ENCODE results near the gene WNT9A. TPM values are rescaled to one million over a fixed set of nuclear protein-coding genes. Genes with fewer than 3 reads are reported as not detected.

The WNT9A gene
- total RNA-seq, 1 donor from 2014 or later, result 2.7 TPM

DNA sequence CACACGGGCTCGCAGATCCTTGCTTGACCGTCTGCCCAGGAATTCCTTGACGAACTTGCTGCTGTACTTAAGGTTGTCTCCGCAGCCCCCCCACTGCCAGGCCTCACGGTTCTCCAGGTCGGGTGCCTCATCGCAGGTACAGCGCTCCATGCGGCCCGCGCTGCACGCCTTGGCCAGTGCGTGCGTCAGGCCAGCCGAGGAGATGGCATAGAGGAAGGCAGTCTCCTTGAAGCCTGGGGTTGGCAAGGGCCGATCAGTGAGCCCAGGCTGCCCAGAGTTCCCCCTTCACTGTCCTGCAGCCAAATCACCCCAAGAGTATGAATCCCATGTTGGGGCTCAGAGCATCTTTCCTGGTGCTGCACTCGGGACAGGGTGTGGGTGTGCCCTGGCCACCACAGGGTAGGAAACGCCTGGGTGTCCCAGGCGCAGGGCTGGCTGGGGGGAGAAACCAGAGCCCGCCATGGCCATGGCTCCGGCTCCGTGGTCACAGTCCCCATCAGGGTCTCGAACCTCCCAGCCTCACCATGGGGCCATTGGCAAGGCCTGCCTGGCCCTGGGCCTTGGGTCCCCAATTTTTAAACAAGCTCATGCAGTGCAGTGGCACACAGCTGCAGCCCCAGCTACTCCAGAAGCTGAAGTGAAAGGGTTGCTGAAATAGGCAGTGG, 23.4 kb downstream of the WNT9A start:
- DNase-seq (ENCODE audit: low spot score), result no peak

DNA sequence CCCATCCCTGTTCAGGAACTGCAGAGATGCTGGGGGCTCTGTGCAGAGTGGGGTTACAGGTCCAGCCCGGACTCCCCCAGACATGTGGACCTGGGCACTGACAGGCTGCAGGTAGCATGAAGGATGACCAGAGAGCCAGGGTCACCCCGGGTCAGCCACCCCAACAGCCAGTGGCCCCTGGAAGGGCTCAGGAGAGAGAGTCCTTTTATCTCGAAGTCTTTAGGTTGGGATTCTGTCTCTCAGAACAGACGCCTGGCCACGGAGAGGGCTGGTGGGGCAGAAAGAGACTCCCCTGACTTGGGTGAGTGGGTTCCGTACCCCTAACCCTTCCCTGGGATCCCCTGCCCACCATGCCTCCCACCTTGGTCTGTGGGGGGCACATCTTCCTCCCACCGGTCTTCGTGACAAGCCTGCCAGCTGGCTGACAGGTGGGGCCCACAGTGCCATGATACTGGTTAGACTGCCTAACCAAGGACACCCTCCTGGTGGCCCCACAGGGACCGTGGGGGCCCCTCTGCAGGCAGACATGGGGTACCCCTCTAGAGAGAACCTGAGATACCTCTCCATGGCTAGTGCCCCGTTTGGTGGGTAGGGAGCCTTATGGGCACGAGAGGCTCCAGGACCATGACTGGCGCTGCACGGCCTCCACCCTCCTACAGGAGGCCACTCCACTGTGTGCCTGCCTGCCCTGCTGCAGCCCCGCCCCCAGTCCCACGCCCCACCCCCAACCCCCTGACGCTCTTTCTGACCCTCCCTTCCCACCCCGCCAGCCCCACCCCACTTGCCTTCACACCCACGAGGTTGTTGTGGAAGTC, 24.2 kb downstream of the WNT9A start:
- no peak for DNase-seq (ENCODE audit: low spot score)

DNA sequence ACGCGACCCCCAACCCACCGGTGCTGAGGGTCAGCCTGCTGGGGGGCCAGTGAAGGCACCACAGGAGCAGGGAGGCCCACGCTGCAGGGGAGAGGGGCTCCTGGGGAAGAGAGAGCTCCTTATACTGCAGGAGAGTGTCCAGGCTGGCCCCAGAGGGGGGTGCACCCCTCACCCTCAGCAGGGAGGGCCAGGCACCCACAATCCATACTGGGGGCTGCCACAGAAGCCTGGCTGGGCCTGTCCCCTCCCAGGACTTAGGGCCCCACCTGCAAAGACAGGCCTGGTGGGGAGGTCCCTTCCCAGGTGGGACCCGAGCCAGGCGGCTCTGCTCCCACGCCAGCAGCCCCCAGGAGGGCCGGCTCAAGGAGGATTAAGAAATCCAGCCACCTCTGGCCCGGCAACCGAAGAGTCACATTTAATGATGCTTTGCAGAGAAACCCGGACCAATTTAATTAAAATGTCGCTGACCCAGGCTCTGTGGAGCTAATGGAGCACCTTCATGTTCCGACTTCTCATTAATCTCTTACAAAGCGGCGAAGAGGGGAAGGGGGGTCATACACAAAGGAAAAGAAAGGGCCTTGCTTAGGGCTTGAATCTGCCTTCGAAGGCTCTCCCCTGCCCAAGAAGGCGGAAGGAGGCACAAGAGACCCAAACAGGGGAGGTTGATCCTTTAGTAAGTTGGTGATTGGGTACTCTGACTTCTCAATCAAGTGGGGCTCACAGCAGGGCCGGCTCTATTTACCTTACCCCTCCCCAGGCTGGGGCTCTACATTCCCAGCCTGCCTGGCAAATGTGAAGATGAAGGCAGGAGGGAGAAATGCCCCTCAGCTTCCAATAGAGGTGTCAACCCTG, 25.0 kb downstream of the WNT9A start:
- DNase-seq (ENCODE audit: low spot score), result no peak

DNA sequence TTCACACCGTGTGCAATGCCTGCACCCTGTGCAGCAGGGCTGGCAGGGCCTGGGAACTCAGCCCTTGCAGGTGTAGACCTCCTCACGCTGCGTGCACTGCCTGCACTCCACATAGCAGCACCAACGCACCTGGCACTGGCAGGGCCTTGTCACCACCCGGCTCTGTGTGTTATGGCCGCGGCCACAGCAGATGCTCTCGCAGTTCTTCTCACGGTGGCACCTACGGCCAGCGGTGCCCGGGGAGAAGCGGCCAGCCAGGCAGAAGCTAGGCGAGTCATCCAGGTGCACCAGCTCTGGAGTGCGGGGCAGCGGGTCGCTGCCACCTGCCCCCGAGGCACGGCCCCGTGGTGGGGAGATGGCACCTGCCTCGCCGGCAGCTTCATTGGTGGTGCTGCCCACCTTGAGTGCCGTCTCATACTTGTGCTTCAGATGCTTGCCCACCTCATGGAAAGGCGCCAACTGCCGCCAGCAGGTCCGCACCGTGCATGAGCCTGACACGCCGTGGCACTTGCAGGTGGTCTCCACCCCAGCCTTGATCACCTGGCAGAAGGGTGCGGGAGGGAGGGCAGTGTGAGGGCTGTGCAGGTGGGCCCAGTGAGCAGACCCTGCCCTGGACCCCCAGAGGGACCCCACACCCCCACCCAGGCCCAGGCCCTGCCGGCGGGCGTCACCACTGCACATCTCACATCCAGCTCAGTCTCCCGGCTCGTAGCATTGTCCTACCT, 26.1 kb downstream of the WNT9A start:
- no peak for DNase-seq (ENCODE audit: low spot score)

DNA sequence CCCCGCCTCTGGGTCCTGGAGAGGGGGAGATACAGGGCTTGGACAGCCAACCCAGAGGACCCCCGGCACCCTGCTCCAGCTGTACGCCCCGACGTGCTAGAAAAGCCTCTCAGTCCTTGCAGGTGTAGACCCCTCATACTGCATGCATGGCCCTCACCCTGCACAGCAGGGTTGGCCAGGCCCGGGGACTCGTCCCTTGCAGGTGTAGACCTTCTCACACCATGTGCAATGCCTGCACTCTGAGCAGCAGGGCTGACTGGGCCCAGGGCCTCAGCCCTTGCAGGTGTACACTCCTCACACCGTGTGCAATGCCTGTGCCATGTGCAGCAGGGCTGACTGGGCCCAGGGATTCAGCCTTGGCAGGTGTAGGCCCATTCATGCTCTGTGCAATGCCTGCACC, 26.8 kb downstream of the WNT9A start:
- DNase-seq (ENCODE audit: low spot score), result no peak

DNA sequence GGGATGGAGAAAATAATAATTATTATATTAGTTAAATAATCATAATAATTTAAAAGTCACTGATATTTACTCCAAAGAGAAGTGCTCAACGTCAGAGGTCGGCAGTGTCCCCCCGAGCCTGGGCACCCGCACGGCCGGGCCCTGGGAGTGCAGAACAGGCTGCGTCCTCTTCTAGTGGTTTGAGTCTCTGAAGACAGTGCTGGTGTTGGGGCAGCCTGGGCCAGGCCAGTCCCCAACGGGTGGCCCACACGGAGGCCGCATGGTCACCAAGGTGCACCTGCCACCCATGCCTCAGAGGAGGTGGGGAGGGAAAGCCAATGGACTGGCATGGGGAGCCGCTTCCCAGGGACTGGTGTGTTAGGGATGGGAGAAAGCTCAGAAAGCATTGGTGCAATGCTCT, 27.3 kb downstream of the WNT9A start:
- no peak for DNase-seq (ENCODE audit: low spot score)

DNA sequence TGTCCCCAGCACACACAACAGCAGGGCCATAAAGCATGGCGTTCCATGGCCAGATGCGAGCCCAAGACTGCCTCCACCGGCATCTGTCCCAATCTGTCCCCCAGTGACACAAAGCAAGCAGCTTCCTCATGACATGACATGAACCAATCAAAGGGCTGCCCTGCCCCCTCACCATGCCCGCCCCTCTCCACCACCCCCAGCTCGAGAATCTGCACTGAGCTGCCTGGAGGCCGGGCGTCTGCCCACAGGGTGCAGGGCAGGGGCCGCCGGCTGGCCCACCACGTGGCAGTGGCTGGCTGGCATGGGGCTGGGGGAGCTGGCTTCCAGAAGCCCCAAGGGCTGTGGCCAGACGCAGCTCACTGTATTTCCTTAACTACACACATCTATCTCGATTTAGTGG, 27.8 kb downstream of the WNT9A start:
- no peak for DNase-seq (ENCODE audit: low spot score)

DNA sequence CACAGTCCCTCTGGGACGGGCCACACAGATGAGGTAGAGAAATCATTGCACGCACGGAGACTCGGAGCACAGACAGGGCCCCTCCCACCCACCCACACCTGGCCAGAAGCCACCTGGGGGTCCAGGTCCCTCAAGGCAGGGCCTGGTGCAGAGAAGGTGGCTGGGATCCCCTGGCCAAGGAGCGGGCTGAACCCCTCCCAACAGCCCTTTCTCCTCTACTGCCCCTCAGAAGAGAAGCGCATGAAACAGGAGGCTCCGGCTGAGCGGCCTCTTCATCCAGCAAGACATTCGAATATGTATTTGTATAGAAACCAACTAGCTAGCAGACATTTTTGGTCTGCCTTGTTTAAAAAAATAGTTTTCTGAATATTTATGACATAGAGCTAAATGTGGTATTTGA, 29.0 kb downstream of the WNT9A start:
- no peak for DNase-seq (ENCODE audit: low spot score)

DNA sequence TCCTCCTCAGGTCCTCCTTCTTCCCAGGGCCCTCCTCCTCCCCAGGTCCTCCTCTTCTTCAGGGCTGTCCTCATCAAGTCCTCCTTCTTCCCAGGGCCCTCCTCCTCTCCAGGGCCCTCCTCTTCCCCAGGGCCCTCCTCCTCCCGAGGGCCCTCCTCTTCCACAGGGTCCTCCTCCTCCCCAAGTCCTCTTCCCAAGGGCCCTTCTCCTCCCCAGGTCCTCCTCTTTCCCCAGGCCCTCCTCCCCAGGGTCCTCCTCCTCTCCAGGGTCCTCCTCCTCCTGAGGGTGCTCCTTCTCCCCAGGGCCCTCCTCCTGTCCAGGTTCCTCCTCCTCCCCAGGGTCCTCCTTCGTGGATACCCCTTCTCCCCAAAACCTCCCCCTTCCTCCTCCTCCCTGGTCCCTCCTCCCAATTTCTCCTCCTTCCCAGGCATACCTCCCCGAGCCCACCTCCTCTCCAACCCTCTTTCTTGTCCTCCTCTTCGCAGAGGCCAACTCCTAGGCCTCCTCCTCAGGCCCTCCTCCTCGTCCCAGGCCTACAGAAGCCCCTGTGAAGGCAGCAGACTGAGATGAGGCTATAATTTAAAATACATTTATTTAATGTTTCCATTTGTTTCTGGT, 29.5 kb downstream of the WNT9A start:
- DNase-seq (ENCODE audit: low spot score), result no peak

DNA sequence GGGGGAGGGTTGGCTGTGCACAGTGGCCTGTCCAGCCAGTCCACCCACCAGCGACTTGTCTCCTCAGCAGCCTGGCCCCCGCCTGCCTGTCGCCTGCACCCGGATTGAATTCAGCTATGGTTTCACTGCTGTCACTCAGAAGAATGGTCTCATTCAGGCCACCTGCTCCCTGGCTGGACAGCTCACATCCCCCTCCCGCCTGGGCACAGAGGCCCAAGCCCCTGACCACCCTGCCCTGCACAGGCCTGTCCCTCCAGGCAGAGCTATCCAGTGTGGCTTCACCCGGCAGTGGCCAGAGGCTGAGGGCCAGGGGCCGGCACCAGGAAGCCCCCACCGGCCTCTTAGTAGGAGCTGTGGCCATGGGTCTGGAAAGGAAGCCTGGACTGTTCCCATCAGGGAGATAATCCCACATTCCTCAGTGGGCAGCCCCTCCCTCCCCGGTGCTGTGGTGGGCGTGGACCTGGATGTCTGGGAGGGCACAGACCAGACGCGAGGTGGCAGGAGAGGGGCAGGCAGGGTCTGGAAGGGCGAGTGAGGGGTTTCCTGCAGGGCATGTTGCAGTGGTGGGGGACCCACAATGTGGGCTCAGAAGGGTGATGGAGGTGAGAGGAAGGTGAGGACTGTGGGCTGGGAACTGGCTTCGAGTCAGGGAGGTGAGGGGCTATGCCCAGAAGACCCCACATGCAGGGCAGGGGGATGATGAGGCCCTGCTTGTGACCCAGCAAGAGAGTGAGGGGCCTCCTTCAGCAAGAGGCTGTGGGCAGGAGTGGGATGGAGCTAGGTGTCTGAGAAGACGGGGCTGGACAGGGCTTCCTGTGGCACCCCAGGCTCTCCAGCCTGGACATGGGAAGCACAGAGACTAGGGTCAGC, 30.4 kb downstream of the WNT9A start:
- DNase-seq (ENCODE audit: low spot score), result no peak

DNA sequence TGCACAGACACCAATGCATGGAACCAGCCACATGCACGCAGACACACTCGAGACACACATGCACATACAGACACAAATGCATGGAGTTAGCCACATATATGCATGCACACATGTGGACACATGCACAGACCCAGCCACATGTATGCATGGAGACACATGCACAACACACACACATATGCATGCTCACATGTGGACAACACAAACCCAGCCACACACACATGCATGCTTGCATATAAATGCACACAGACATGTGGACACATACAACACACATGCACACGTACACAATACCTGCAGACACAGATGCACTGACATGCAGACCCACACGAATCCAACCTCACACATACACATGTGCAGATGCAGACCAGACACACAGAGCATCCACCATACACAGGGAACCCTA, 31.1 kb downstream of the WNT9A start:
- DNase-seq (ENCODE audit: low spot score), result no peak

DNA sequence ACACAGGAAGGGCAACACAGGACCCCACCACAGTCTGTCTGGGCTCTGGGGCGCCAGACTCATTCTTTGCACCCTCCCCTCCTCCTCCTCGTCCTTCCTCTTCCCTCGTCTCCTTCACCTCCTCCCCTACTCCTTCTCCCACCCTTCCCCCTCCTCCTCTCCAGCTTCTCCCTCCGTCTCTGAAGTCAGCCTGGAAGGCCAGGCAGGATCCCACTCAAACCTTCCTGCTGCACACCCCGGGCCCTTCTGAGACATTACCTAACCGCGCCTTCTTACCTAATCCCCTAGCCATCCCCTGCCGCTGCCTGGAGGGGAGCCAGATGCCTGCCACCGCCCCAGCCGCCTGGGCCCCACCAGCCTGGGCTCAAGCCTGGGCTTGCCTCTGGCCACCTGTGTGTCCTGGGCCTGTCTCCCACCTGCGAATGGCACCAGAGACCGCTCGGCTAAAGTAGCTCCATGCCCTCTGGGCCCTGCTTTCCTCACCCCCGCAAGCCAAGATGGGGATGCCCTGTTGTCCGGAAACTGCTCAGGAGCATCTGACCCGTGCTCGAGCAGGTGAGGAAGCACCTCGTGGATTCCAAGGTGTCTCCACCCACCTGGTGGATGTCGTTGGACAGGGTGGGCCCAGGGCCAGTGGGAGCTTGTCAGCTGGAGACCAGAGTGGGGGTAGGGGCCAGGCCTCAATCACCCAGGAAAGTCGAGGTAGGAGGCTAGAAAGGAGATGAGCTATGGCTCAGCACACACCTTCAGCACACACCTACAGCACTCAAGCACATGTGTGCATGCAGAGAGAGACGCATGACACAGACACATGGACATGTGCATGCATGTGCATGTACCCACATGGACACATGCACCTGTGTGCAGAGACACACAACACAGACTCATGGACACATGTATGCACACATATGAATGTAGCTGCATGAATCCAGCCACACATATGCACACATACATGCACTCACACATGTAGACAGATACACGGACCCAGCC, 31.9 kb downstream of the WNT9A start:
- peak; percentile 79 for DNase-seq (ENCODE audit: low spot score)

DNA sequence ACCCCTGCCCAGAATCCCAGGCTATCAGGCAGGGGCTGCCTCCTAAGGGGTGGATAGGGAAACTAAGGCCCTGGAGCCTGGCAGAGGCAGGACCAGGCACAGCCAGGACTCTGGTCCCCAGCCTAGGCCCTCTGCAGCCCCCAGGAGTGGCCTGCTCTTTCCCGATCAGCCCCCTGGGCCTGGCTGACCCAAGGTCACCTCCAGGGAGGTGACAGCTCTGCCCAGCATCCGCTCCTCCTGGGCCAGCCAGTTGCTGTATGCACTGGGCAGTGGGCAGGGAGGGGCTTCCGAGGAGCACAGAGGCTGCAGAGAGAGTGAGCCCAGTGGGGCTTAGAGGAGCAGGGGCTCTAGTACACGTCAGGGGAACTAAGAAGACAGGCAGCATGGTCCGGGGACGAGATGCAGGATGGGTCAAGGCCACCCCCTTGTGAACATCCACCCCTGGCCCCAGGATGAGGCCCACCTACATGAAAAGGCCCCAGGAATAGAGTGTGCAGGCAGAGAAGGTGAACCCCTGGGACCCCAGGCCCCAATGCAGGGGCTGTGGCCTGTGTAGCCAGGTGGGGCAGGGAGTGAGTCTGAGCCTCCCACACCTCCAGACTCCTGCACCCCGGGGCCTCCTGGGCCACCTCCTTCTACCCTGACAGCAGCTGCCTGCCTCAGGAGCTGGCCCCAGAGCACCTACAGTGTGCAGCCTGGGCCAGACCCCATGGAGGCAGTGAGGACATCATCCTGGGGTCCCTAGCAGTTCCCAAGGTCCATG, 32.8 kb downstream of the WNT9A start:
- DNase-seq (ENCODE audit: low spot score), result no peak

DNA sequence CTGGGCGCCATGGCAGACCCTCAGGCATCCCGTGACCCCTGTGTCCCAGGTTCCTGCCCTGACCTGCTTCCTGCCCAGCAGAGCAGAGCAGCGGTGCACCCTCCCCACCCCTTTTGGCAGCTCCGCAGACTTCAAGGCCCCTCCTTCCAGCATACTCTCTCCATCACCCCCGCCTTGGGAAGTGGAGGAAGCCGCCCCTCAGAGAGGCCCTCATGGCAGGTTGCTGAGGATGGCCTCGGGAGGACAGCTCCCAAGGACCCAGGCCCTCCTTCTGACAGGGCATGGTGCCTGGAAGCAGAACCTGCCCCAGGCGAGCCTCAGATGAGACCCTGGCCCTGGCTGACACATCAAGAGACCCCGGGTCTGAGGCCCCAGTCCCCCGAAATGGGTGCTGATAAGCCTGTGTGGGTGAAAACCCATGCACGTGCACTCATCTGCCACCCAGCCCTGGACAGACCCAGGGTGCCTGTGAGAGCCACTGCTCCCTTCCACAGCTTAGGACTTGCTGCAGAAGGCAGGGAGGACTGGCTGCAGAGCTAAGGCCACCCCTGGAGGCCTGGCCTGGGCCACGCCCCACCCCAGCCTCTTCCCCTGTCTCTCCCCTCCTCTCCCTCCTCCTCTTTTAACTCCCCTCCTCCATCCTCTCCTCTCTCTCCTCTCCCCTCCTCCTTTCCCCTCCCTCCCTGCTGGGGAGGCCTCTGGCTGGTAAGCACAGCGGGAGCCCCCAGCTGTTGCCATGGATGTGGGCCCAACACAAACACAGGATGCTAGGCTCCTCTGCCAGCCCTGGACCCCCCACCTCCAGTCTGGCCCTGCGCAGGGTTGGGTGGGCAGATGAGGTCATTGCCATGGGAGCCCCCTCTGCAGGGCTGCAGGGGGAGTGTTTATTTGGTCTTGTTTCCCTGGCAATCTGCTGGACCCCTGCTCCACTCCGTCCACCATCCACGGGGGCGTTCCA, 33.7 kb downstream of the WNT9A start:
- no peak for DNase-seq (ENCODE audit: low spot score)

DNA sequence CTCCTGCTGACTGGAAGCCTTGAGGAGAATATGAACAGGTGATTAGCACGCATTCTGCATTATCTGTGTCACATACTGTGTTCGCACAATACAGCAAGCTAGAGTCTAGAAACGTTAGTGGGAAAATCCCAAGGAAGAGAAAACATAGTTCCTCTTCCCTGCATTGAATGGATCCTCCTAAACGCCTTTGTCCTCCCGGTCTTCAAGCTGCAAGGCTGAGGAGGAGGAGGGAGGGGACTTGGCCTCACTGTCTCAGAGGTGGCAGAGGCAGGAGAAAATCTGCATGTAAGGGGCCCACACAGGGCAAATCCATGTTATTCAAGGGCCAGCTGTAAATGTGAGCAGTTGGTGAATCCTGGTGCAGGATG, 34.4 kb downstream of the WNT9A start:
- DNase-seq (ENCODE audit: low spot score), result no peak

DNA sequence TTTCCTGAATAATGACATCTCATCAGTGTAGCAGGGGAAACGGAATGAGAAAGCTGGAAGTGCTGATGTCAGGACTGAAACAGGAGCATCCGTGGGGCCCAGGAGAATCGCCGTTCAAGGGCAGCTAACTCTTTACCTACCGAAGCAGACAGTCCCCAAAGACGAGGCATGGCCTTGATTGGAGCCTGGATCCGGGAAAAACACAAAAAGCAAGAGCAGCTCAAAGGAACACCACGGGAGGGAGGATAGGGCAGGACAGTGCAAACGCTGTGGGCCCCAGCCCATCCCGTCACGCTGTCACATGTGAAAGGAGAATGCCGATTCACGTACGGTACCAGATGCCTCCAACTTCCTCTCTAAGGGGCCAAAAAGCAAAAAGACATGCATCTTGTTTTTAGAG, 34.9 kb downstream of the WNT9A start:
- DNase-seq (ENCODE audit: low spot score), result no peak

DNA sequence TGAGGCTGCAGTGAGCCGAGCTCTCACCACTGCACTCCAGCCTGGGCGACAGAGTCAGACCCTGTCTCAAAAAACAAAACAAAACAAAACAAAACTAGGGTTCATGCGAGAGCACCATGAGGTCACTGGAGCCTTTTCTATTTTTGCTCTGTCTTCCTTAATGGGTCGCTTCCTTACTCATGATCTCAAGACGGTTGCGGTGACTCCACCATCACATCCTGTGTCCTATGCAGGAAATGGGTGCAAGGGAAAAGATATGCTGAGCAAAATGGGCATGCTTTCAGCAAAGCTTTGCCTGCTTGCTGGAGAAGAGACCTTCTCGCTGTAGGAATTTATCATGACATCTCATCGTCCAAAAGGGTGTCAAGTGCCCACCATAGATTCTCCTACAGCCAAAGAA, 36.4 kb downstream of the WNT9A start:
- DNase-seq (ENCODE audit: low spot score), result no peak

Data from ureter (tissue), 1 donor.